ENCODE results near the gene IL10RB.
A peak's percentile ranks its signal among the peaks of the same experiment; 100 is the strongest.
"Not testable (repeated sequence)": the region's sequence is repeated elsewhere in the genome, so short reads cannot be mapped to it uniquely, and the experiment has no call there.

IL10RB gene

DNA sequence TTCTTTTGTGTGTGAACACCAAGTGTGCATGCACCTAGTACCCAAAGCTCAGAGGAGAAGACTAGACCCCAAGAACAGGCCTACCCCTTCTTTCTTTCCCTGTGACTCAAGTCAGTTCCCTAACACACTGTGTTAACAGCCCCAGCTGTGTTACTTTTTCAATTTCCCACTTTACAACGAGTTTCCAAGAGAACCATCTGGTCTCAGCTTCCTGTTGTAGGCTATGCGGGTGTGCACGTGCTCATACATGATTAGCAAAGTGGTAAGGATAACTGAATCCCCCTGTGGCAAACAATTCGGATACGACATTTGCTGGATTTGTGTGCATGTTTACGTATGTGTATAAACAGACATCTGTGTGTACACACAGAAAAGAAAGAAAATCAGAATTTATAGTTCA, 18.6 kb upstream of the IL10RB start:
- ATAC-seq (replicated peaks) (no peak), DNase-seq (no peak)
- H3K9me3 Mint-ChIP-seq, result no peaks in the 10 kb centered on the region
- H3K27ac Mint-ChIP-seq, result peak overlapping the region; percentile 70
- peaks cover 65 to 78% of the 10 kb centered on the region in 2 donors for H3K36me3 Mint-ChIP-seq
- no peak overlapping the region for H3K4me3 Mint-ChIP-seq
- peaks cover 20 to 46% of the 10 kb centered on the region in 2 donors for H3K4me1 Mint-ChIP-seq
- H3K27me3 Mint-ChIP-seq, result no peaks in the 10 kb centered on the region

DNA sequence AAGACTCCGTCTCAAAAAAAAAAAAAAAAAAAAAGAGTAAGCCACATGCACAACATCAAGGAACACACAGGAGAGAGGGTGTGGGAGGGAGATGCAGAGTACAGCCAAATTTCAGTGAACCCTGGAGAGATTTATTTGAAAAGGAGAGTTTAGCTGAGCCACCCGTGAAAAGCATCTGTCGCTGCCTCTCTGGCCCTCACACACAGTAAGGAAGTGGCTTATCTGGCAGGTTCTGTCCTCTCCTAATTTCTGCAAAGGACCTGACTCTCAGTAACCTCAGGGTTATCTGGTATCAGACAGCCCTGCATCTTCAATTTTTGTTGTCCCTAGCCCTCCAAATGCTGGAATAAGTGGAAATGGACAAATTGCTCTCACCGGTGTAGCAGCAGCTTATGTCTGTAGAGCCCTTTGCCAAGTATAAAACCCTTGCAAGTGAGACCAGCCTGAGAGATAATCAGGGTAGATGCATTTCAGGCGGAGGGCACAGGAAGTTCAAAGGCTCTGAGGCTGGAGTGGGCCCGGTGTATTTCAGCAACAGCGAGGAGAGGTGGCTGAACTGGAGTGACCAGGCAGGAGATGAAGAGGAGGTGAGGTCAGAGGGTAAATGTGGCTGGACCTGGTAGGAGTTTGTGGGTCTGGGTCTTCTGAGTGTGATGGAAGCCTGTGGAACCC, 16.7 kb upstream of the IL10RB start:
- no peak for ATAC-seq (replicated peaks)
- Mint-ChIP-seq H3K4me3 (no peak overlapping the region), H3K27me3 (no peaks in the 10 kb centered on the region), H3K36me3 (peaks cover 64 to 76% of the 10 kb centered on the region in 2 donors), H3K4me1 (peaks cover 13 to 36% of the 10 kb centered on the region in 2 donors), H3K9me3 (no peaks in the 10 kb centered on the region), H3K27ac (no peak overlapping the region)
- DNase-seq, result no peak

GRCh38 chr21:33251119-33251518, 15.0 kb upstream of the IL10RB start:
- no peak overlapping the region for H3K4me3 Mint-ChIP-seq
- H3K27ac Mint-ChIP-seq, result peak overlapping the region; percentile 42
- no peak for DNase-seq
- H3K36me3 Mint-ChIP-seq, result peaks cover 64 to 76% of the 10 kb centered on the region in 2 donors
- ATAC-seq (replicated peaks), result no peak
- no peaks in the 10 kb centered on the region for H3K9me3 Mint-ChIP-seq
- no peaks in the 10 kb centered on the region for H3K27me3 Mint-ChIP-seq
- H3K4me1 Mint-ChIP-seq, result peaks cover 18 to 33% of the 10 kb centered on the region in 2 donors

DNA sequence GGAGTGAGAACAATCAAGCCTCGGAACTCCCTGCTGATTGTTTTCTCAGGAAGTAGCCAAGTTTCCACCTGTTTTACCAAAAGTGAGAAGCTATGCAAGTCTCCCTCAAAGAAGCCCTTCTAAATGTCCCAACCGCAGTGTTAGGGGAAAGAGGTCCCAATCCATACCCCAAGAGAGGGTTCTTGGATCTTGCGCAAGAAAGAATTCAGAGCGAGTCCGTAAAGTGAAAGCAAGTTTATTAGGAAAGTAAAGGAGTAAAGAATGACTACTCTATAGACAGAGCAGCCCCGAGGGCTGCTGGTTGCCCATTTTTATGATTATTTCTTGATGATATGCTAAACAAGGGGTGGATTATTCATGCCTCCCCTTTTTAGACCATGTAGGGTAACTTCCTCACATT, 12.8 kb upstream of the IL10RB start:
- not testable (repeated sequence) for DNase-seq; H3K4me3 Mint-ChIP-seq; H3K9me3 Mint-ChIP-seq; H3K27me3 Mint-ChIP-seq; ATAC-seq (replicated peaks)
- Mint-ChIP-seq H3K36me3 (peaks cover 64 to 78% of the 10 kb centered on the region in 2 donors), H3K27ac (peak overlapping the region; percentile 49), H3K4me1 (peaks cover 26 to 37% of the 10 kb centered on the region in 2 donors)

DNA sequence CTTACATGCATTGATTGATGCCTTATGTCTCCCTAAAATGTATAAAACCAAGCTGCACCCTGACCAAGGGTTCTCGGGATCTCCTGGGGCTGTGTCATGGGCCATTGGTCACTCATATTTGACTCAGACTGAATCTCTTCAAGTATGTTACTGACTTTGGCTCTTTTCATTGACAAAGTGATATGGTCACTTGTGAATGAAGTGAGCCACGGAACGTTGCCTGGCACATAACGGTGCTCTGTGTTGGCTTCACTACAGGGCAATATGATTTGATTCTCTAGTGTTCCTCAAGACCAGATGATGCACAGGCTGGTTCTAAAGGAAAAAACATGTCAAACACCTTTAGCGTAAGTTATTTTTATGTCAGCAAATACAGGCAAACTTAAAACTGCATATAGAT, 11.4 kb upstream of the IL10RB start:
- peak in 1 of 2 donors; percentile 33 for ATAC-seq (replicated peaks)
- Mint-ChIP-seq H3K36me3 (peaks cover 60 to 73% of the 10 kb centered on the region in 2 donors), H3K27ac (no peak overlapping the region), H3K27me3 (no peaks in the 10 kb centered on the region), H3K4me3 (no peak overlapping the region), H3K4me1 (peaks cover 30 to 40% of the 10 kb centered on the region in 2 donors), H3K9me3 (peaks cover 4 to 8% of the 10 kb centered on the region in 2 donors)
- no peak for DNase-seq

- H3K27ac Mint-ChIP-seq, result peak overlapping the region; percentile 47
- H3K4me1 Mint-ChIP-seq, result peaks cover 30 to 39% of the 10 kb centered on the region in 2 donors
- H3K36me3 Mint-ChIP-seq, result peaks cover 56 to 68% of the 10 kb centered on the region in 2 donors
- ATAC-seq (replicated peaks), result peak; percentile 80 to 84
- H3K4me3 Mint-ChIP-seq, result no peak overlapping the region
- no peak for DNase-seq
- H3K27me3 Mint-ChIP-seq, result no peaks in the 10 kb centered on the region
- peaks cover 4 to 8% of the 10 kb centered on the region in 2 donors for H3K9me3 Mint-ChIP-seq
These were observed 10.8 kb upstream of the IL10RB start for GRCh38 chr21:33255404-33255803.

DNA sequence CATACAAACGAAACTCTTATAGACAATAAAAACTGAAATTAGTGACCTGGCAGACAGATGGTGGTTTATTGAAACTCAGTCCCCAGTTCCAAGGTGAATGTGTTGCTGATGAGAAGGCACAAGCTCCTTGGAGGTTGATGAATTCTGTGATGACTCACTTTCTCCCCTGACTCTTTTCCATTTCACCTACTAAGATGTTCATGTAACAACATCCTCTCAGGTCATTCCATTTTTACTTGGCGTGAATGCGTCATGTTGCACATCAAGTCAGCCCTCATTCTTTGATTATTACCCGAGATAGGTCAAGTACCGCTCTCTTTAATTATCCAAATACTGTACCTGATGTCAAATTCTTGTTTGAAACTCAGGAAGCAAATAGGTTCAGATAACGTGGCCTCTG, 10.1 kb upstream of the IL10RB start:
- H3K36me3 Mint-ChIP-seq, result peaks cover 53 to 62% of the 10 kb centered on the region in 2 donors
- H3K27me3 Mint-ChIP-seq, result no peaks in the 10 kb centered on the region
- H3K27ac Mint-ChIP-seq, result peak overlapping the region; percentile 57
- no peak overlapping the region for H3K4me3 Mint-ChIP-seq
- H3K4me1 Mint-ChIP-seq, result peaks cover 29 to 39% of the 10 kb centered on the region in 2 donors
- ATAC-seq (replicated peaks) (no peak), DNase-seq (no peak)
- peaks cover 4 to 8% of the 10 kb centered on the region in 2 donors for H3K9me3 Mint-ChIP-seq

DNA sequence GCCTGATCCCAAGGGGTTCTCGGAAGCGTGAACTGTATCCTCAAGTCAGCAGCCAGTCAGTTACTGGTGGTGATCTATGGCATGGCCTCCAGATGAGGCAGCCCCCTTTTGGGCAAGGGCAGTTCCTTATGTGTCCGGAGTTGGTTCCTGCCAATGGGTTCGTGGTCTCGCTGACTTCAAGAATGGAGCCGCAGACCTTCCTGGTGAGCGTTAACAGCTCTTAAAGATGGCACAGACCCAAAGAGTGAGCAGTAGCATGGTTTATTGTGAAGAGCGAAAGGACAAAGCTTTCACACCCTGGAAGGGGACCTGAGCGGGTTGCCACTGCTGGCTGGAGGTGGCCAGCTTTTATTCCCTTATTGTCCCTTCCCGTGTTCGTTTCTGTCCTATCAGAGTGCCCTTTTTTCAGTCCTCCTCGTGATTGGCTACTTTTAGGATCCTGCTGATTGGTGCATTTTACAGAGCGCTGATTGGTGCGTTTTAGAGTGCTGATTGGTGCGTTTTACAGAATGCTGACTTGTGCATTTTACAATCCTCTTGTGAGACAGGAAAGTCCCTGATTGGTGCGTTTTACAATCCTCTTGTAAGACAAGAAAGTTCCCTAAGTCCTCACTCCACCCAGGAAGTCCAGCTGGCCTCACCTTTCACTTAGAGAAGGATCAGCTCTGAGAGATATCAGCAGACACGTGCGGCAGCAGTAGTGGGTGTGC, 8.9 kb upstream of the IL10RB start:
- peaks cover 49 to 55% of the 10 kb centered on the region in 2 donors for H3K36me3 Mint-ChIP-seq
- peaks cover 30 to 39% of the 10 kb centered on the region in 2 donors for H3K4me1 Mint-ChIP-seq
- H3K27ac Mint-ChIP-seq, result peak overlapping the region; percentile 86
- H3K27me3 Mint-ChIP-seq, result no peaks in the 10 kb centered on the region
- no peak overlapping the region for H3K4me3 Mint-ChIP-seq
- H3K9me3 Mint-ChIP-seq, result peaks cover 4 to 8% of the 10 kb centered on the region in 2 donors
- ATAC-seq (replicated peaks) (no peak), DNase-seq (no peak)

DNA sequence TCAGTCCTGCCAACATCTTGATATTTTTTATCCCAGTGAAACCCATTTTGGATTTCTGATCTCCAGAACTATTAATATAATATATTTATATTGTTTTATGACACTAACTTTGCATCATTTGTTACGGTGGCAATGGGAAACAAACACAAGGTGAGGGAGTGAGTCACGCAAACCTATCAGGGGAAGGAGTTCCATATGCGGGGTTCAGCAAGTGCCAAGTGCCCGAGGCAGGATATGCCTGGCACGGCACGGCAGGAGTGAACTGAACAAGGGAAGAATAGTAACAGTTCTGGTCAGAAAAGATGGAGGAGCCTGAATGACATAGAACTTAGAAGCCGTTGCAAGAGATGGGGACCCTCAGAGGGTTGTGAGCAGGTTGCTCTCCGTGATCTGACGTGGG, 7.7 kb upstream of the IL10RB start:
- Mint-ChIP-seq H3K4me3 (no peak overlapping the region), H3K4me1 (peaks cover 30 to 39% of the 10 kb centered on the region in 2 donors), H3K9me3 (peaks cover 4 to 8% of the 10 kb centered on the region in 2 donors), H3K27ac (peak overlapping the region; percentile 83), H3K27me3 (no peaks in the 10 kb centered on the region), H3K36me3 (peaks cover 40 to 55% of the 10 kb centered on the region in 2 donors)
- DNase-seq, result no peak
- ATAC-seq (replicated peaks), result no peak

DNA sequence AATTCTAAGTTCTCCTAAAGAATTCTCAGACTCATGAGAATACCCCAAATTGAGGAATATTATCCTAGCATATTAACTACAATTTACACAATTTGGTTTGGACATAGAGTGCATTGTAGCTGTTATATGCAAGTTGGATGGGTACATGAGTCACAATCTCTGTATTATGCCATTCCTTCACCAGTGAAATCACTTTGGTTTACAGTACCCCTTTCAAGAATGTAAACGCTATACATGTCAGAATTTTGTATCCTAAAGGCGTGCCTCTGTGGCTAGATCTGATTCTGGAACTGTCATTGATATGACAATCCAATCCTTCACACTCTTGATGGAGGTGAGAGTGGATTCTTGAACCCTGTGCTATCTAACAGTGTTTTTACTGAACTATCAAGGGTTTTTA, 6.7 kb upstream of the IL10RB start:
- DNase-seq (no peak), ATAC-seq (replicated peaks) (no peak)
- H3K36me3 Mint-ChIP-seq, result peaks cover 44 to 63% of the 10 kb centered on the region in 2 donors
- H3K27me3 Mint-ChIP-seq, result no peaks in the 10 kb centered on the region
- peaks cover 4 to 8% of the 10 kb centered on the region in 2 donors for H3K9me3 Mint-ChIP-seq
- H3K4me3 Mint-ChIP-seq, result no peak overlapping the region
- peaks cover 34 to 44% of the 10 kb centered on the region in 2 donors for H3K4me1 Mint-ChIP-seq
- no peak overlapping the region for H3K27ac Mint-ChIP-seq

DNA sequence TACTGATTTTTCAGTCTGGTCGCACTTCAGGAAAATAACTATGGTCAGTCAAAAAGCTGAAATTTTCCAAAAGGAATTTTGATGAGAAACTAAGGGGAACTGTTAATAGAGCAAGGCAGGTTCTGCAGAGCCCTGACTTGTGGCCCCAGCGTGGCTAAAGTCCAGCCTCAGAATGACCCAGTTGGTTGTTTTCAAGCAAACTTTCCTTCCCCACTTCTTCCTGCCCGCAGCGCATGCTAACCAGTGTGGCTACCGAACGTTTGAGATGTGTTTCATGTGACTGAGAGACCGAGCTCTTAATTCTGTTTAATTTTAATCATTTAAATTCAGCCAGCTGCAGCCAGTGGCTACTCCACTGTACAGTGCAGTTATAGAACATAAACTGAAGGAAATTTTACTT, 6.2 kb upstream of the IL10RB start:
- Mint-ChIP-seq H3K27ac (no peak overlapping the region), H3K4me1 (peaks cover 31 to 42% of the 10 kb centered on the region in 2 donors), H3K36me3 (peaks cover 39 to 58% of the 10 kb centered on the region in 2 donors), H3K27me3 (no peaks in the 10 kb centered on the region), H3K4me3 (no peak overlapping the region), H3K9me3 (peaks cover 4 to 8% of the 10 kb centered on the region in 2 donors)
- DNase-seq, result no peak
- no peak for ATAC-seq (replicated peaks)

DNA sequence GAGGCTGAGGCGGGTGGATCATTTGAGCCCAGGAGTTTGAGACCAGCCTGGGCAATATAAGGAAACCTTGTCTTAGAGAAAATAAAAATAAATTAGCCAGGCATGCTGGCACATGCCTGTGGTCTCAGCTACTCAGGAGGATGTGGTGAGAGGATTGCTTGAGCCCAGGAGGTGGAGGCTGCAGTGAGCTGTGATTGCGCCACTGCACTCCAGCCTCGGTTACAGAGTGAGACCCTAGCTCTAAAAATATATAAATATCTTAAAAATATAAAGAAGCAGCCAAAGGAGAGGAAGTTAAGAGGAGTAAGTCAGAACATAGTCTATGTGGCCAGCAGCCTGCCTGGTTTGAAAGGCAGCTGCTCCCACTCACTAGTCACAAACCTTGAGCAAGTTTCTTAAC, 4.5 kb upstream of the IL10RB start:
- ATAC-seq (replicated peaks) (no peak), DNase-seq (no peak)
- no peaks in the 10 kb centered on the region for H3K27me3 Mint-ChIP-seq
- H3K4me1 Mint-ChIP-seq, result peaks cover 28 to 44% of the 10 kb centered on the region in 2 donors
- H3K9me3 Mint-ChIP-seq, result peaks cover 4 to 7% of the 10 kb centered on the region in 2 donors
- no peak overlapping the region for H3K4me3 Mint-ChIP-seq
- H3K27ac Mint-ChIP-seq, result peak overlapping the region; percentile 67
- H3K36me3 Mint-ChIP-seq, result peaks cover 30 to 51% of the 10 kb centered on the region in 2 donors

- no peak overlapping the region for H3K4me3 Mint-ChIP-seq
- H3K27me3 Mint-ChIP-seq, result no peaks in the 10 kb centered on the region
- H3K27ac Mint-ChIP-seq, result no peak overlapping the region
- H3K4me1 Mint-ChIP-seq, result peaks cover 27 to 40% of the 10 kb centered on the region in 2 donors
- ATAC-seq (replicated peaks), result no peak
- H3K36me3 Mint-ChIP-seq, result peaks cover 22 to 47% of the 10 kb centered on the region in 2 donors
- DNase-seq, result no peak
- no peaks in the 10 kb centered on the region for H3K9me3 Mint-ChIP-seq
These were observed 3.2 kb upstream of the IL10RB start for GRCh38 chr21:33262921-33263320.

- no peak for ATAC-seq (replicated peaks)
- H3K4me3 Mint-ChIP-seq, result no peak overlapping the region
- H3K27ac Mint-ChIP-seq, result peak overlapping the region; percentile 51
- no peaks in the 10 kb centered on the region for H3K27me3 Mint-ChIP-seq
- no peaks in the 10 kb centered on the region for H3K9me3 Mint-ChIP-seq
- DNase-seq, result no peak
- peaks cover 27 to 48% of the 10 kb centered on the region in 2 donors for H3K36me3 Mint-ChIP-seq
- H3K4me1 Mint-ChIP-seq, result peaks cover 34 to 46% of the 10 kb centered on the region in 2 donors
These were observed 1.6 kb upstream of the IL10RB start for GRCh38 chr21:33264561-33264960.

GRCh38 chr21:33265664-33266049, 510 bp upstream of the IL10RB start:
- ATAC-seq (replicated peaks) (peak; percentile 83 to 85), DNase-seq (peak; percentile 77)
- peaks cover 36 to 55% of the 10 kb centered on the region in 2 donors for H3K36me3 Mint-ChIP-seq
- peak overlapping the region; percentile 96 to 97 for H3K4me3 Mint-ChIP-seq
- H3K27me3 Mint-ChIP-seq, result no peaks in the 10 kb centered on the region
- H3K4me1 Mint-ChIP-seq, result peaks cover 37 to 55% of the 10 kb centered on the region in 2 donors
- H3K27ac Mint-ChIP-seq, result peak overlapping the region; percentile 98
- no peaks in the 10 kb centered on the region for H3K9me3 Mint-ChIP-seq

Measured in stimulated activated naive B cell treated with anti-CD40 and anti-IgM and Interleukin-4, amounts not matched to agents 10 μg/mL and 1 μg/mL and 100 μg/mL, for 72 hours (primary cell).